Activated CD4-positive, CD25-positive, alpha-beta regulatory T cell treated with anti-CD3 and anti-CD28 coated beads, Interleukin-2, amount 50 U/mL, for 72 hours (primary cell): ENCODE results near the gene HAUS7.

Experiments used
- DNase-seq: peaks from one replicate; pipeline ENCODE4 v3.0.0; 2021

HAUS7 gene

DNA sequence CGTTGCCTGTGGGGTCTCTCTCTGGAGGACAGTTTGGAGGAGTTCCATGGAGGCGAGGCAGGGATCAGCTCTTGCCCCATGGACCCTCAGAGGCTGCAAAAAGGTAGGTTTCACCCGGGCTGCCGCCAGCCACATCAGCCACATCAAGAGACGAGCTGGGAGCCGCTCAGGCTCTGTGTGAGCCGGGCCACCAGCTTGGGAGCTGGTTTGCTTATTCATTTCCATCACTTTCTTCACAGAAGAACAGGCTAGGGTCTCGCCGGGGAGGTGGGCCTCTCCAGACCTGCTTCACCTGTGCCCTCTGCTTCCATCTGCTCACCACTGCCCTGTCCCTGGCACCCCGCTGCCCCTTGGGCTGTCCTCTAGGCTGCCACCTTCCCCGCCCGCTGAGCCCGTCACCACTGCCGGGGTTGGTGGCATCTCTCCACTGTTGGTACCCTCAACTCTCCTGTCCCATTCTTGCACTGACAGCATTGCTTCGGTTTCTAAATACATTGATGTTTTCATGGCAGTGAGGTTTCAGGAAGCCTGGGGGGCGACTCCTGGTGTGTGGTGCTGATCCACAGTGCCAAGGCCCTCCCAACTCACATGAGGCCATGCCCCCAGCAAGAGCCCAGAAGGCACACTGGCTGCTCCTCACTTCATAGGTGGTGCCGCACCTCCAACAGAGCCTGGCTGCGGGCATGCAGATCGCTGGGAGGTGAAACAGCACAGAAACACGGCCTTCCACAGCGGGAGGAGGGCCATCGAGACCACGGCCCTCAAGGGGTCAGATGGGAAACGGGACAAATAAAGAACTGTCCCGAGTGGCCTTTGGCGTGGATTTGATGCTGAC, 20.0 kb downstream of the HAUS7 start:
- DNase-seq: no peak

DNA sequence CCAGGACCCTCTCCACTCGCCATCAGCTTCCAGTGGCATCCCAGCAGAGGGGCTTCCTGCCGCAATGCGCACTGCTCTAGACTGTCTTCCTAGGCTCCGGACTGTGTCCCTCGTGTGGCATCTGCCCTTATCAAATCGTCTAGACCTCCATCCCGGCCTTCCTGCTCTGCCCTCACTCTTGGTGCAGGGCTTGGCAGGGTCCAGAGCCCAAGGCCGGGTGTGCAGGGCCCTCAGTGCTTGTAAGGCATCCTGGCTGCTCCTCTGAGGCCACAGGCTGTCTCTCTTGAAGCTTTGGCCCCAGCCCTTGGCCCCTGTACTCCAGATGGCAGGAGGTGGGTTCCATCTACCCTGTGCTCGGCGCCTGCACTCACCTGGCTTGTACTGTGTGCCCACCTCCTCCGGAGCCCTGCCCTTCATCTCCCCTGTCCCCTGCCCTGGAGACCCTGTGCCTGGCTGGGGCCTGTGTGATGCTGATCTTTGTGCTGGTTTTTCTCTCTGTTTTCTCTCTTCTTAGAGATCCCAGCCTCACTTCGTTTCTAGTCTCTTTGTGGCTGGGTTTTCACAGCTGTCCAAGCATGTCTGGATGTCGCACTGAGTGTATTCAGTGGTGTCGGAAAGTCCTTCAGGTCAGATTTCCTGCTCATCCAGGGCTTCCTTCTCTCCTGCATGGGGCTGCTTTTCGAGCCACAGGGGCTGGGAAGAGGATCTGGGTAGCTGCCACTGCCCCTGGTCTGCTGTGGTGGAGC, 20.8 kb downstream of the HAUS7 start:
- DNase-seq: peak; percentile 11

DNA sequence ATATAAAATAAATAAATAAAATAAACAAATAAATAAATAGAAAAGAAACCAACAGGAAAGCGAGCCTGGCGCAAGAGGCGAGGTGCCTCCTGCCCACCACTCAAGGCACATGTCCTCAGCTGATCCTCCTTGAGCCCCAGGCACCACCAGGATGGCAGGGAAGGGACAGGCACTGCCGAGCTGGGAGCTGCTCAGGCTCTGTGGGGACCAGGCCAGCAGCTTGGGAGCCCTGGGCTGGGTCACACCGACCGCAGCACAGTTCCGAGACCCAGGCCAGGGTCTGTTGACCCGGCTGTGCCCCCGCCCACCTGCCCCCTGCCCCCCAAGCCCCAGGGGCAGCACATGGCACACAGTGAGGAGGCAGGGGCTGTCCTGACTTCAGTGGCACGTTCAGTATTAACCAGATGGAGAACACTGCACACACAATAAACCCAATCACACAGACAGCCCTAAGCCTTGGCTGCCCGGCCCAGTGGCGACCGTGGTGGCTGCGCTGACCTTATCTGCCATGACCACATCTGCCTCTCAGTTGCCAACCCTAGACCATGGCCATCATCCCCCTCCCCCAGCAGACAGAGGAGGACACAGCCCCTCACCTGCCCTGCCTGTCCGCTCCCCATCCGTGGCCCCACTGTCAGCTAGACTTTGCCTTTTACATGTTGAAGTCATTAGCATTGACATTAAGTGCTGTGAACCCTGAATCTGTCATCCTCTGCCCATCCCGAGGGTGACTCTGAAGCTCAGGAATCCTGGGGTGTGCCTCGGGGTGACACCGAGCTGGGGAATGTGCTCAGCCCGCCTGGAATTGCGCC, 21.6 kb downstream of the HAUS7 start:
- no peak for DNase-seq

DNA sequence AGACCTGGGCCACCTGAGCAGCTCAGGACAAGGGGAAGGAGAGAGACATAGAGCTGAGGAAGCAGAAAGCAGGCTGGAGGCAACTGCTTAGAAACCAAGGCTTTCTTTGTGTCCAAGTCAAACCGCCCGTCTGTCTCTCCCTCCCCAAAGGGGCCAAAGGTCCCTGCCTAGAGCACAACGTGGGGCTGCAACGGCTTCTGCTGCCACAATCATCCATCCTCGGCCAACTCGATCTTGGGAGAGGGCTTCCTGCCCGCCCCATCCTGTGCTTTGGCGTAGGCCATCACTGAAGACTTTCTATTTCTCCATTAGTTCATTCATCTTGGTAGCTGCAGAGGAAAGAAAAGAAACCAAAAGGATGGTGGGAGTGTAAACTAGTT, 22.8 kb downstream of the HAUS7 start:
- DNase-seq: no peak

DNA sequence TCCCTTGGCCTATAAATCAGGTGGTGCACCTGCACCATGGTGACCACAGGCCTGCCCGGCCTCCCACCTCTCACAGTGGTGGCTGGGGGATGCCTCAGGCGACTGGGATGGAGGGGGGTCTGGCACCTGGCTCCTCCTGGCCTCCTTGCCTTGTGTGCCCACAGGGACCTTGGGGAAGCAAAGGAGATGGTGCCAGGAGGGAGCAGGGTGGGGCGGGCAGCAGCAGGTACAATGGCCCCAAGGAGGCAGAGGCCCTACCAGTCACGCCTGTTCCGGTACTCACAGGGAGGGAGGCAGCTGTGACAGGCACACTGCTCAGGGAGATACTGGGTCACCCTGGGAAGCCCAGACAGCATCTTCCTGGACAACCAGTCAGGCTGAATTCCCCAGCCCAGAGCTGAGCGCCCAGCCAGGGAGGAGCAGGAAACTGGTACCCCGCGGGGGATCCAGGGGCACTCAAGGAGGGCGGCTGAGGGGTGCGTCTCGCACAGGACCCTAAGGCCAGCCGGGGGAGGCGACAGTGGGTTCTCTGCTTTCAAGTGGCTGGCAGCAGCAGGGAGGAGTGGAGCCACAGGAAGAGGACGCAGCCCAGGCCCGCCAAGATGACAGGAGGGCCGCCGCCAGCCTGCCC, 23.3 kb downstream of the HAUS7 start:
- DNase-seq: no peak

DNA sequence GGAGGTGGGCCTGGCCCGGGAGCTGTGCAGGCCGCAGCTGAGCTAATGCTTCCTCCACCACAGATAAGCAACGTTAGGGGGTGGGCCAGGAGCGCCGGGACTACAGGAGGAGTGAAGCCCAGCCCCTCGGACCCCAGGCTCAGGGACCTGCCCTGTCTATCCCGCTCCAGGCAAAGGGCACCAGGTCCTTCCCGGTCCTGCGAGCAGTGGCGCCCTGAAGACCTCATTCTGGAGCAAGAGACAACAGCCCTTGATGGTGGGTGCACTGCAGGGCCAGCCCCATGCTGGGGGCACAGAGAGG, 23.8 kb downstream of the HAUS7 start:
- no peak for DNase-seq

DNA sequence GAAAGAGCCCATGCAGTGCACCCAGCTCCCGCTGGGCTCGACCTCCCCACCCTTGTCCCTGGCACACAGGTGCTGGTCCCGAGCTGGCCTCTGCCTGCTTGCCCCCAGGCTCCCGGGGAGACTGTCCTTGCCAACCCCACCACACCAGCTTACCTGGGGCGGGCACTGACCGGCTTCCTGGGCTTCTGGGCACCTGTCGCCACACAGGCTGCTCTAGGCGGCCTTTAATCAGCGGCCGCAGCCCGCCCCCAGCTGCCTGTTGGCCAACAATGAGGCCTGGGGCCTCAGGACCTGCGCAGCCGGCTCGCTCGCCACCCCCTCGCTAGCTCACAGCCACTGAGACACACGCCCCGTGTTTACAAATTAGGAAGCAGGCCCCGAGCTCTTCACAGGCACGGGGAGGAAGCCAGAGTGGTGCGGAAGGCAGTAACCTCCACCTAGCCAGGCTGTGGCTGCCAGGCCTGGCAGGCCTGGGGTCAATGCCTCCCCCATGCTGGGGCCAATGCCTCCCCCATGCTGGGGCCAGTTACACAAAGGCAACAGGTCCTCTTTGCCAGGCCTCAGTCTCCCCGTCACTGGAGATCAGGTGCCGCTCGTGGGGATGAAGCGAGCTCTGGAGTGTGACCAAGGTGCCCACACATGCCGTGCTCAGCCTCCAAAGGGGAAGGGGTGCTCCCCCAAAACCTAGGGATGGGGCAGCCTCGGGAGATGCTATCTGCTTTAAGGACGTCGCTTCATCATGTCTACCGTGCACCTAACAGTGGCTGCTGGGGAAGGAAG, 24.3 kb downstream of the HAUS7 start, which contains the start of gene TREX2:
Gene TREX2 (minus strand): TSS at position 201 of the 780 bp plus-strand sequence. CDS start 626 bp downstream, outside the sequence.
- DNase-seq: no peak

DNA sequence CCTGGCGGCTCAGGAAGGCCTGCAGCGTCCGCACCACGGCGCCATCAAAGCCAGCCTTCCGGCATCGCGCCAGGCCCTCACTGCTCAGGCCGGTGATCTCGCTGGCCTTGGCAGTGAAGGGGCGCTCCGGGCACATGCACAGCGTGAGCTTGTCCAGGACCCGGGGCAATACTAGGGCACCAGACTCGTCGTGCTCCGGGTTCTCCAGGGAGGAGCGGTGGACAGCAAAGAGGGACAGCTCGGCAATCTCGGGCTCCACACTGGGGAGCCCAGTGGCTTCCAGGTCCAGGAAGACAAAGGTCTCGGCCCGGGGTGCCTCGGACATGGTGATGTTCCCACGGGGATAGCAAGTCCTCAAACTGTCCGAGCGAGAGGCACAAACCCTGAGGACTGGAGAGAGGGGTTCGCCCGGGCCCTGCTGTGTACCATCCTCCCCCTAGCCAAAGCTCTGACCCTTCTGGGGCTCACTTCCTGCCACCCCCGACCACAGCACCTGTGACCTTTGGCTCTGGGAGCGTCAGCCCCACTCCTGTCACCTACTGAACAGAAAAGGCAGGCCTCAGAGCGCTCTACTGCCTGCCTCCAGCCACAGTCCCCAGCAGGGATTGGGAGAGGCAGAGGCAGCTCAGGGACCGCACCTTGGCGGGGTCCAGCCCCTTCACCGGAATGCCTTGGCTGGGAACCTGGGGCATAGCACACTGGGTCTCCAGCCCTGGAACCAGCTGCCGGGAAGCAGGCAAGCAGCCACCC, 25.1 kb downstream of the HAUS7 start:
- no peak for DNase-seq

DNA sequence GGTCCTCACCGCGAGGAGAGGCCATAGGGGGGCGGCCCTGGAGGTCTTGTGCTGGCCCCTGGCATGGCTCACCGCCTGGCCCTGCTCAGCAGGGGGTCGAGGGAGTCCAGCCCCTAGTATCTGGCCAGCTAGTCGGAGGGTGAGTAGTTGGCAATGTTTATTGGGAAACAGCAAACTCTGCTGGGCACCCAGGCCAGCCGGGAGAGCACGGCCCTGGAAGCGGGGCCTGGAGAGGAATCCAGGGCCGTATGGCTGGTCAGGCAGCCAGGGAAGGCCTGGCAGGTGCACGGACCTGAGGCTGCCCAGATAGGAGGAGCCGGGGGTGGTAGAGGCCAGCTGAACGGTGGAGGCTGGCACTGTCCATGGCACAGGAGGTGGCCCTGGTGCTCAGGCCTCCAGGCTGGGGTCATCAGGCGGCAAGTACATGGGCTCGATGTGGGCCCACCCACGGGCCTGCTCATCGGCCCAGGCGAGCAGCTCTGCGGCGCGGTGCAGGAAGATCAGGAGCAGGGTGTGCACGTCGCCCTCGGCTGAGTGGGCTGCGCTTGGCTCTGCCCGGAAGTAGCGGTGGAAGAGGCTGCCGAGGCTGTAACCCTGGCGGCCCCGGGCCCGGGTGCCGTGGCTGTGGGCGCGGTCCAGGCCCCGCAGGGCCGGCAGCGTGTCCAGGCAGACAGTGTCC, 25.9 kb downstream of the HAUS7 start:
- DNase-seq: no peak

DNA sequence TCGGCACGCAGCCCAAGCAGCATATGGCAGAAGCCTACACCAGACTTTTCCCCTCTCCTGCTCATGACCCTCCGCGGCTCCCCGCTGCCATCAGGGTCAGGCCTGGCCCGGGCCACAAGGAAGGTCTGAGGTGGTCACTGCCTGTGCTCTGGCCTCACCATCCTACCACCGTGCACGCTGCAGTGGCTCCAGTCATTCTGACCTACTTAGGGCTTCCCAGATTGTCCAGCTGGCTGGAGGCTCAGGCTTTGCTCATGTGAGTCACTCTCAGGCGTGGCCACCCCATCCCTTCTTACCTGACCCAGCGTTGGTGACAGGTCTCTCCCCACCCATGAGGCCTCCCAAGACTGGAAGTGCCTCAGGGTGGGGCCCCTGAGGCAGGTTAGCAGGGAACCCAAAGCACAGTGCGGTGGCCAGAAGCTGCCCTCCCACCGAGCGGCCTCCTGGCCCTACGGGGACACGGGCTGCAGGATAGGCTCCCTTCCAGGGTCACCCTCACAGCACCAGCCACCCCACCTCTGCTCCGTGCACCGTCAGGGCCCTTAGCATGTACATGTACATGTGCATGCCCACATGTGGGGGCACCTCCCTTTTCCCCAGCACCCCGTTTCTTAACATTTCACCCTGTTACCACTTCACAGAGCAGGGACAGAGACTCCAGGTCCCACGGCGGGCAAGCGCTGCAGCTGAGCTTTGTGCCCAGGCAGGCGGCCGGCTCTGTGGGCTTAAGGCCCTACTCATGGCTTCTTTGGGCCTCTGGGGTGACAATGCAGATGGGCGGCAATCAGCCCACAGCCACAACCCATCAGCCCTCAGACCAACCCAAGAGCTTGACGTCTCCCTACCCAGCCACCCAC, 26.7 kb downstream of the HAUS7 start:
- no peak for DNase-seq

DNA sequence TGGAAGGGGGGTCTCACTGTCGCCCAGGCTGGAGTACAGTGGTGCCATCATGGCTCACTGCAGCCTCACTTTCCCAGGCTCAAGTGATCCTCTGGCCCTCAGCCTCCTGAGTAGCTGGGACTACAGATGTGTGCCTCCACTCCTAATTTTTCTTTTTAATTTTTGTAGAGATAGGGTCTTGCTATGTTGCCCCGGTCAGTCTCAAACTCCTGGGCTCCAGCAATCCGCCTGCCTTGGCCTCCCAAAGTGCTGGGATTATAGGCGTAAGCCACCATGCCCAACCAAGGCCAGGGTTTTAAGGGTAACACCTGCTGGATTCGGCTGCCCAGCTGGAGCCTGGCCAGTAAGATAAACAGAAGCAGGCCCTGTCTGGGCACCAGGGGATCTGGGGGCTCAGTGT, 27.9 kb downstream of the HAUS7 start:
- no peak for DNase-seq

DNA sequence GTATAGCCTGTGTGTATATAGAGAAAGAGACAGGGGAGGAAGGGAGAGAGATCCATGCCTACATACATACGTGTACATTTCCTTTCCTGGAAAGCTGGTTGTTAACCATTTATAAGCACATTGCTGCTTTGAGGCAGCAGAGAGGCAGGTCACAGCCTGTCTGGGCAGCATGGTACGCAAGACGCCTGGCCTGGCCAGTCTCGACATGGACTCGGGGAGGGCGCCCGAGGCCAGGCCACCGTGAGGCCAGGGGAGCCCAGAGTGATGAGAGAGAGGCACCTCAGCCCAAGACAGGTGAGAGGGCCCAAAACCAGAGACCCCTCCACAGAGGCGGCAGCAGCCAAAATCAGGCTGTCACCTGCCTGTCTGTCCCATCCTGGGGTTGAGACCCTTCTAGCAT, 28.4 kb downstream of the HAUS7 start:
- DNase-seq: no peak

DNA sequence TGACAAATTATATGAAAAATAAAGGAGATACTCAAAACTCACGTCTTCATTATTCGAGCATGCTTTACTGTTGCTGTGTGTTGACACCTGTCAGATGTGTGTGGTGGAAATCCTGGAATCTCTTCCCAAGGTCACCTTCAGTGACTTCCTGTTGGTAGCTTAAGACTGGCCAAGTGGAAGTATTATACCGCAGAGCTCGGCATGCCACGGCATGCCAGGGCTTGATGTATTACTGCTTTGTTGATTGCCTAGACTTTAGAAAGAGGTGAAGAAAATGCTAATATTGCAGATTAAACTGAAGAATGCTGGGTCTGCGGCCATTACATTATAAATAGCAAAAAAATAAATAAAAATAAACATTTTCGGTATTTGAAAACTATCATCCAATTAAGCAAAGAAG, 29.1 kb downstream of the HAUS7 start:
- DNase-seq: no peak

DNA sequence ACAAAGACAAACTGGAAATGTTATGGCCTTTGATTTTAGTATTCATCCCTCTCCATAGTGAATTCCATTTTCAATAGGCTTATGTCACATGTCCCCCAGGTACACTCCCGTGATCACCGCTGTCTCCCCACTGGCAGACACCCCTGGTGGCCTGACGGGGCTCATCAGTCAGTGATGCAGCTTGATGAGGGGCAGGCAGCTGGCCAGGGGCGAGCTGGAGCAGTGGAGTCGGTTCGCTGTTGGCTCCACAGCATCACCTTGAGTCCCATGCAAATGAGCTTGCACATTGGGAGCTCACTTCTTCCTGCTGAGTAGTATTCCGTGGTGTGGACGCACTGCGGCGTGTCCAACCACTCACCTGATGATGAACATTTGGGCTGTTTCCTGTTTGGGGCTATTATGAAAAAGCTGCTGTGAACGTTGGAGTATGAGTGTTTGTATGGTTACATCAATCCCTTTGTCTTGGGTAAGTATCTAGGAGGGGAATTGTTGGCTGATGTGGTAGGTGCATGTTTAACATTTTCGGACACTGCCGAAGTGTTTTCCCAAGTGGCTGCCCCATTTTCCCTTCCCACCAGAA, 29.7 kb downstream of the HAUS7 start:
- no peak for DNase-seq

DNA sequence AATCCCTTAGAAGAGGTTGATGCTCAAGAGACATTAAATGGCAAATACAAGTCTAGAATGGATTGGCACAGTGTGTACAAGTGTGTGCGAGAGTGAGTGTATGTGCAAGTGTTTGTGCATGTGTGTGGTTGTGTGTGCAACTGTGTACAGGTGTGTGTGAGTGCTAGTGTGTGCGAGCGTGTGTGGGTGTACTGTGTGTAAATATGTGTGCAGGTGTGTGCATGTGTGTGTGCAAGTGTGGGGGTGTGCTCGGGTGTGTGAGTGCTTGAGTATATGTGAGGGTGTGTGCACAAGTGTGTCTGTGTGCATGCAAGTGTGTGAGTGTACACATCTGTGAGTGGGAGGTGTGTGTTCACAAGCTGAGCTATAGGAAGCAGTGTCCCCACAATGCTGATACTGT, 30.4 kb downstream of the HAUS7 start:
- DNase-seq: no peak

DNA sequence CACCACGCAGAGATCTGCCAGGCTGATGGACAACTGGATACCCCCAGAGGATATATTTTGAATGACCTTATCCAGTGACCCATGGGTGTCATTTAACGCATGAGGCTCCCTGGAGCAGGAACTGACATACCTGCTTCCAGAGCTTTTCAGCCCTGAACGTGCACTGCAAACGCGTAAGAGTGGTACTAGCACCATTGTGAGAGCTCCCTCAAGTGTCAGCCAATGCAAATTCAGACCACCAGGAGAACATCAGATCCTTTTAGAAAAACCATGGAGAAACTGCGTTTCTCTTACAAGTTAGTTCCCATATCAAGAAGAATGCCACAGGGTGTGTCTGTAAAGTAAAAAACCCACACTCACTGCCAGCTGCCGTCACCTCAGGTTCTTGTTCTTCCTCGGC, 31.8 kb downstream of the HAUS7 start:
- DNase-seq: no peak

DNA sequence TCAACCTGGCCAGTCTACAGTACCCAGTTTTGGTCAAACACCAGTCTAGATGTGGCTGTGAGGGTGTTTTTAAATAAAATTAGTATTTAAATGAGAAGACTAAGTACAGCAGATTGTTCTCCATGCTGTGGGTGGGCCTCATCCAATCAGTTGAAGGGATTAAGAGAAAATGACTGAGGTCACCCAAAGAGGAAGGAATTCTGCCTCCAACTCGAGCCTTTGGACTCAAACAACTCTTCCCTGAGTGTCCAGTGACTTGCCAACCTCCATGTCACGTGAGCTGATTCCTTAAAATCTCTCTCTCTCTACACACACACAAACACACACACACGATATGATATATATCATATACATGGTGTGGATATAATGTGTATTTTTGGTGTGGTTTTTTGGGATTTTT, 34.5 kb downstream of the HAUS7 start:
- no peak for DNase-seq

DNA sequence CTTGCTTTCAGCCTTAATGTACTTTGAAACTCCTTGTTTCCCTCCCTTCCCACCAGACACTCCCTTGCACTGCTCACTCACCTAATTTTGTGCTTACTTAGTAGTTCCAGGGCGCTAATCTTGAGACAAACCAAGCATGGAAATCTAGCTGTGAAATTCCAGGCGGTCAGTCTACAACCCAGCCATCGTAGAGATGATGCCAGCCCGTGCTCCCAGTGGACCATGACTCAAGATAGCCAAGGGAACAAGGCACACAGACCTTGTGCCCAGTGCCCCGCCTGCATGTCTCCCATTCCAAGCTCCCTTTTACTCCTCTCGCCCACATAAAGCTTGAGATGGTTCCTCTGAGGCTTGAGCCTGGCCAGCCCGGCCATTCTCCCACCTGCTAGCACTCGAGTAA, 35.6 kb downstream of the HAUS7 start:
- no peak for DNase-seq

DNA sequence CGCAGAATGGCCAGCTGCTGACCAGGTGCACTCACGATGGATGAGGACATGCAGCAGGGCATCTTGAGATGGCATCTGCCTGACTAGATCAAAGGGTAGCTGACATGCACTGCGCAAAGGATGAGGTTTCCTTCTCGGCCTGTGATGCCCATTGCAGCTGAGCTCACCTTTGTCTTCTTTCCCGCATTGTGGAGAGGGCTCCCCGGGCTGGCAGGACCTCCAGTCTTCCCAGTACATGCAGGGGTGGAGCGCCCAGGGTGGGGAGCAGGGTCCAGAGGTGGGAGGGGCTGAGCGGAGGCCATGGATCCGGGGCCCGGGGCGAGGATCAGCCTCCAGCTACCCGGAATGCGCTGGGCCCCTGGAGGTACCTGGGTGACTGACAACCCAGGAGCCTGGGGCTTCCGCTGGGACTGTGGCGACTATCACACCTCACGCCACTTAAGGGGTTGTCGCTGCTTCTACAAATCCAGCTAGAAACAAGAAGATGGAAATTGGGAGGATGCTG, 36.5 kb downstream of the HAUS7 start:
- DNase-seq: no peak
